GM18907 (cell line): ENCODE data around the gene GRB7.
A peak's percentile ranks its signal among the peaks of the same experiment; 100 is the strongest.
"Not testable (repeated sequence)": the region's sequence is repeated elsewhere in the genome, so short reads cannot be mapped to it uniquely, and the experiment has no call there.

Experiments
- ATAC-seq: cut with Tn5 transposase; IDR thresholded peaks from one replicate; pipeline ENCODE4 v1.9.1; 2021; ENCODE audit warnings: mild to moderate bottlenecking, moderate library complexity; ENCODE audit not compliant: unreplicated experiment

Gene GRB7

GRCh38 chr17:39750131-39751015 lies 12.6 kb downstream of the GRB7 start:
- ATAC-seq, result no peak

- no peak for ATAC-seq
These were observed 13.3 kb downstream of the GRB7 start for GRCh38 chr17:39751016-39751543.

GRCh38 chr17:39751637-39752036 lies 13.9 kb downstream of the GRB7 start:
- ATAC-seq, result no peak

- no peak for ATAC-seq
These were observed 14.6 kb downstream of the GRB7 start for GRCh38 chr17:39752241-39752881.

GRCh38 chr17:39753514-39754160 lies 15.9 kb downstream of the GRB7 start:
- peak; percentile 23 for ATAC-seq

- peak; percentile 59 for ATAC-seq
These were observed 16.6 kb downstream of the GRB7 start for GRCh38 chr17:39754161-39754957.

GRCh38 chr17:39754958-39755553 lies 17.3 kb downstream of the GRB7 start:
- no peak for ATAC-seq

- ATAC-seq, result peak; percentile 29
These were observed 18.0 kb downstream of the GRB7 start for GRCh38 chr17:39755554-39756379.

- ATAC-seq, result no peak
These were observed 18.8 kb downstream of the GRB7 start for GRCh38 chr17:39756380-39757079.

- ATAC-seq, result no peak
These were observed 19.5 kb downstream of the GRB7 start for GRCh38 chr17:39757176-39757662.

- ATAC-seq, result no peak
These were observed 20.5 kb downstream of the GRB7 start for GRCh38 chr17:39757931-39758873.

GRCh38 chr17:39759204-39759603 lies 21.5 kb downstream of the GRB7 start:
- ATAC-seq, result no peak

- no peak for ATAC-seq
These were observed 24.2 kb downstream of the GRB7 start for GRCh38 chr17:39761861-39762496.

GRCh38 chr17:39763051-39763820 lies 25.5 kb downstream of the GRB7 start:
- ATAC-seq, result no peak

GRCh38 chr17:39764171-39764570 lies 26.4 kb downstream of the GRB7 start:
- ATAC-seq, result not testable (repeated sequence)

GRCh38 chr17:39765175-39765574 lies 27.4 kb downstream of the GRB7 start:
- no peak for ATAC-seq
